Colon (tissue), 2 donors: Measurements from ENCODE around the gene IQSEC3.
"Not testable (repeated sequence)": the region's sequence is repeated elsewhere in the genome, so short reads cannot be mapped to it uniquely, and the experiment has no call there.

Experiments used
- FAIRE-seq: peaks from 2 replicates; lab custom pipeline; 2012; peaks lifted over from hg19 to GRCh38; lab: Jason Lieb, UNC
- donor health status: control.
- donor health status: control.

Gene IQSEC3

DNA sequence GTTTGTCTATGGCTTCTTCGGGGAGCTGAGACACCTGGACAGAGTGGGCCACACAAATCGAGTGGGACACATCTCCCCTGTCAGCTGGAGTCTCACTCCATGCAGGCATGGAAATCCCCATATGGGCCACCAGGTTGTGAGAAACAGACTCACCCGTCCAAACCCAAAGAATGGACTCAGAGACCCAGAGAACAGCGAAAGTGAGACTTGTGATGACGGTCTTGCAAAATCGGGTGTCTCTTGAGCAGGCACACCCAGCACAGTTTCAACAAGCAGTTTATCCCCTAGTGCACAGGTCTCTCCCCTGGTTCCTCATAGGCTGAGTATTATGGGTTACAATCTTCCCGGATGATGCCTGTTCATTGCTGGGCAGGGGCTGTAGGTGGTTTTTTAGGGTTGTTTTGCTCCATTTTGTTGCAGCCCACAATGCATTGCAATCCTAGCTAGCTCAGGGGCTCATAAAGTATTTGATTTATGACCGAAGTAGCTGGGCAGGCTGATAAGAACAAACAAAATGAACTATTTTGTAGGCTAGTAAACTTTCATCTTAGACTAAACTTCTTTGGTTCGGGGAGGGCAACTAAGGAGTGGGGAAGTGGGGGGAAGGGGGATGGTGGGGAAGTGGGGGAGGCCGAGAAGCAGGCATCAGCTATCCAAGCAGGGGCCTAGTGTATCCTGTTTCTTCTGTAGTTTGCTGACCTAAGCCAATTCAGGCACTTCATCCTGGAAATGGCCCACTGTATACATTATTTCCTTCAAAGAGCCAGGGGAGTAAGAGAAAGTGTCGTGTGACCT lies 45.3 kb downstream of the IQSEC3 start:
- FAIRE-seq: no peak

GRCh38 chr12:113347-113746 lies 46.8 kb downstream of the IQSEC3 start:
- FAIRE-seq: no peak

- no peak for FAIRE-seq
These were observed 48.2 kb downstream of the IQSEC3 start for GRCh38 chr12:114626-115211.

- no peak for FAIRE-seq
These were observed 49.0 kb downstream of the IQSEC3 start for GRCh38 chr12:115518-115917.

GRCh38 chr12:115960-116915 lies 49.7 kb downstream of the IQSEC3 start:
- no peak for FAIRE-seq

GRCh38 chr12:117311-117710 lies 50.7 kb downstream of the IQSEC3 start:
- FAIRE-seq: no peak

- no peak for FAIRE-seq
These were observed 51.3 kb downstream of the IQSEC3 start for GRCh38 chr12:117816-118345.

DNA sequence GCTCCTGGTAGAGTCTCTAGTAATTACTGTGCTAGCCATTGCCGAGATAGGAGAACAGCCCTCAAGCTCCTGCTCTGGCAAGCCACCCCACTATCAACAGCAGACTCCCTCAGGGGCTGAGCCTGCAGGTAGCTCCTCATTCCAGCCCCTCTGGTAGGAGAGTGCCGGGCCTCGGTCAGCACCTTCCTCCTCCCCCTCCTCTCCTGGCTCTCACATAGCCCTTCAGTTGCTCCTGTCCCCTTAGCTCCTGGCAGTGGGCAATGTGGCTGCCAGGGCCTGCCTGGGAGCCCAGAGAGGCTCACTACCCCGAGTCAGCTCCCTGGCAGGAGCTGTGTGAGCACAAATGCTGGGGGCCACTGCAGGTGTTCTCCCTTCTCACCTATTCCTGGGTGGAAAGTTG lies 52.0 kb downstream of the IQSEC3 start:
- FAIRE-seq: no peak

GRCh38 chr12:120951-121350 lies 54.4 kb downstream of the IQSEC3 start:
- no peak for FAIRE-seq

GRCh38 chr12:121647-122046 lies 55.1 kb downstream of the IQSEC3 start:
- no peak for FAIRE-seq

DNA sequence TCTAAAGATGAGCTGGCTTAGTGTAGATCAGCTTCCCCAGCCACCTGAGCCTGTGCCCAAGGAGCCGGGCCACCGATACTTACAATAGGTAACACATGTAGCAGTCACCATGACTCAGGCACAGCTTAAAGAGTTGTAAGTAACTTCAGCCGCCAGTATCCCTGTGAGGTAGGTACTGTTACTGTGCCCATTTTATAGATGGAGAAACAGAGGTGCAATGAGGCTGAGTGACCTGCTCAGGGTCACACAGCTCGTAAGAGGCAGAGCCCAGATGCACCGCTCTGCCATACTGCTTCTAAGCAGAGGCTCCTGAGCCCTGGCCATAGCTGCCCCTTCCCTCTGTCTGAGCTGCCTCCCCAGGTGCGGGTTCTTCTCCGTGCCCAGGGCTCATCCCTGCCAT lies 58.5 kb downstream of the IQSEC3 start:
- no peak for FAIRE-seq

DNA sequence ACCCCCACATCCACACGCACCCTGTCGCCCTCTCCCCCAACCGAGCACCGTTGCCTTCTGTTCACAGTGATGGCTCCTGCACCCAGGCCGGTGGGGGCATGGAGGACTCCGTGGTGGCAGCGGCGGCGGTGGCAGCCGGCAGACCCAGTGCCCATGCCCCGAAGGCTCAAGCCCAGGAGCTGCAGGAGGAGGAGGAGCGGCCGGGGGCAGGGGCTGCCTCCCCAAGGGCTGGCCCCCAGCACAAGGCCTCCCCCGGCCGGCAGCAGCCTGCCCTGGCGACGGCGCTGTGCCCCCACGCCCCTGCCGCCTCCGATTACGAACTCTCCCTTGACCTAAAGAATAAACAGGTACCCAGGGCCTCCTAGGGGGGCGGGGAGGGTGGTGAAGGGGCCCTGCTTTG lies 59.0 kb downstream of the IQSEC3 start:
- no peak for FAIRE-seq

GRCh38 chr12:128079-128478 lies 61.5 kb downstream of the IQSEC3 start:
- FAIRE-seq: no peak

- FAIRE-seq: no peak
These were observed 62.4 kb downstream of the IQSEC3 start for GRCh38 chr12:129001-129400.

GRCh38 chr12:130519-130918 lies 64.0 kb downstream of the IQSEC3 start:
- no peak for FAIRE-seq

DNA sequence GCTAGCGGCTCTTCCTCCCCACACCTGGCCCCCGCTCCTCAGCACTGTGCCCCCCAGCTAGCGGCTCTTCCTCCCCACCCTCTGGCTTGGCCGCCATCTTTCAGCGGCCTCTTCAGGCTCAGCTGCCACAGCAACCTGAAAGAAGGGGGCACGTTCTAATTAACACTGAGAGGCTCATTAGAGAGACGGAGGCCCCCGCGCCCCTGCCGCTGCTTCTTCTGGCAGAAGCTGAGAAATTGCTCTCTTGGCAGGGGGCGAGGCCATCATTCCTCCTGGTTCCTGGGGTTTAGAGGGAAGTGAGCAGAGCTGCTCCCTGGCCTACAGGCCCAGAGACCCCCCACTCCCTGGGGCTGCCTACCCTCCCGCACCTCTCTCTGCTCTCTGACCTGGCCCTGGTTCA lies 64.4 kb downstream of the IQSEC3 start:
- FAIRE-seq: no peak

- FAIRE-seq: no peak
These were observed 65.3 kb downstream of the IQSEC3 start for GRCh38 chr12:131732-132495.

- FAIRE-seq: not testable (repeated sequence)
These were observed 67.2 kb downstream of the IQSEC3 start for GRCh38 chr12:133616-134232.

DNA sequence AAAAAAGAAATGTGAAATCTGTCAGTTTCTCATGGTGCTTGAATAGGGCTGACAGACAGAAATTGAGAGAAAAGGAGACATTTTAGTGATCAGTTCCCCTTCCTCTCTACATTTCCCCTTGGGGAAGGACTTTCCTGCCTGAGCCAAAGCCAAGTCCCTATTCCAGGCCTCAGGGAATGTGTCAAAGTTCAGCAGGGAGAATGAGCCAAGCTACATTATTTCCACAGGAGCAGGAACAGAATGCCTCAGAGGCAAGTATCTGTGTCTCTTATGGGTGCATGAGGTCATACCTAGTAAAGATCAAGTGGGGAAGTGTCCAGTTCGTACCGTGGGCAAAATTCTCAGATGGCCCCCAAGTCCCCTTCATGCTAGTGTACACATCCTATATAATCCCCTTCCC lies 68.6 kb downstream of the IQSEC3 start:
- FAIRE-seq: no peak

DNA sequence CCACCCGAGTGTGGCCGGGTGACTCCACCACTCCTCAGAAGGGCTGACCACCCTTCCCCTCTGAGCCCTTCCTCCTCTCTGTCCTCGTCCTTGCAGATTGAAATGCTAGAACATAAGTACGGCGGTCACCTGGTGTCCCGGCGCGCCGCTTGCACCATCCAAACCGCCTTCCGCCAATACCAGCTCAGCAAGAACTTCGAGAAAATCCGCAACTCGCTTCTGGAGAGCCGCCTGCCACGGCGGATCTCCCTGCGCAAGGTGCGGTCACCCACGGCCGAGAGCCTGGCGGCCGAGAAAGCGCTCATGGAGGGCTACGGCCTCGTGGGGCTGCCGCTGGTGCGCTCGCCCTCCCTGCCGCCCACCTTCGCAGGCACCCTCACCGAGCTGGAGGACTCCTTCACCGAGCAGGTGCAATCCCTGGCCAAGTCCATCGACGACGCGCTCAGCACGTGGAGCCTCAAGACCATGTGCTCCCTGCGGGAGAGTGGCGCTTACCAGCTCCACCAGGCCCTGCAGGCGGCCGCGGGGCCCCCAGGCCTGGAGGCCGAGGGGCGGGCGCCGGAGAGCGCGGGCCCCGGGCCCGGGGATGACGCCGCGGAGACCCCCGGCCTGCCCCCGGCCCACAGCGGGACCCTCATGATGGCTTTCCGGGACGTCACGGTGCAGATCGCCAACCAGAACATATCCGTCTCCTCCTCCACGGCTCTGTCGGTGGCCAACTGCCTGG lies 71.8 kb downstream of the IQSEC3 start:
- FAIRE-seq: no peak
